NCI-H345 treated with DMSO at 0.1 percent for 48 hours (cell line): Measurements from ENCODE around the gene MTUS2.
"Not testable (repeated sequence)": the region's sequence is repeated elsewhere in the genome, so short reads cannot be mapped to it uniquely, and the experiment has no call there.

Experiments used
- DNase-seq: peaks from one replicate; lab custom pipeline; 2025; ENCODE audit not compliant: unreplicated experiment; lab: John Stamatoyannopoulos, UW

MTUS2 gene

DNA sequence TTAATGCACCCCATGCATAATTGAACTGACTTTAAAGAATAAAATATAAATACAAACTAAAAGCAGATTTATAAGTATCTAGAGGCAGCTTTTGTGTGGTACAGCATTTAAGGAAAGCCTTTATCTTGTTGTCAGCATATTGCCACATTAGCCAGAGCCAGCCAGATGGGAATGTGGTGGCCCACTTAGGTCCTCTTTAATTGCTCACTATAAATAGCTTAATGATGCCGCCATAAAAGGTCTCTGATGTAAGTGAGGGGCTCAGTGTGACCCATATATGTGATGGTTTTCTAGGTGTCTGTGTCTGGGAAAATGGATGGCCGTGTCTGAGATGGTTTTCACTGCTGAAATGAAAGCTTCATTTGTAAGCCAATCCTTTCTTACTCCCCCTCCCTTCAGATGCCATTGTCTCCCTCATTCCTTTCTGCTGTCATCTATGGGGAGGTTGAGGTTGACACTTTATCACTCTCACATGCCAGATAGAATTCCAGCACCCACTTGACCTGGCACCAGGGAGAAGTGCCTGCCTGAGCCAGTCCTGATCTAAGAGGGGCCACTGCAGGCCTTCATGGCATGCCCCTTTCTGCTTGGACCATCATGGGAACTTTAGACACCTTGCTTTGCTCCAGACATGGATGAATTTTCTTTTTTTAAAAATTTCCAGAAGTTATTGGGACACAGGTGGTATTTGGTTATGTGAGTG lies 135.3 kb downstream of the MTUS2 start:
- no peak for DNase-seq

DNA sequence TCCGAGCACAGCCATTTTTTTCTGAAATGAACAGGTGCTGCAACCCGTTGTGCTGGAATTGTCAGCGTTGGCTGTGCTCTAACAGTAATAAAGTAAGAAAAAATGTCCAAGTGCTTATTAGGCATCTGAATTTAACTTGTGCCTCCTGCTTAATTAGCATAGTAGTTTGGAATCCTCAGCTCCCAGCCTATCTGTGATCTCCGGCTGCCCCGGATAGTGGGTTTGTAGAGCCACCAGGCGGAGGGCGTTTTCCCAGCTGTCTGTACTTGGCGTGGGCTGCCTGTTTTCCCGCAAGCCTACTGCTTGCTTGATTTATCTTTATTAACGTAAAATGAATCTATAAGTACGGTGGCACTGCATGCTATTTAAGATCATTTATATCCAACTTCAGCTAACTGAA lies 137.9 kb downstream of the MTUS2 start:
- no peak for DNase-seq

DNA sequence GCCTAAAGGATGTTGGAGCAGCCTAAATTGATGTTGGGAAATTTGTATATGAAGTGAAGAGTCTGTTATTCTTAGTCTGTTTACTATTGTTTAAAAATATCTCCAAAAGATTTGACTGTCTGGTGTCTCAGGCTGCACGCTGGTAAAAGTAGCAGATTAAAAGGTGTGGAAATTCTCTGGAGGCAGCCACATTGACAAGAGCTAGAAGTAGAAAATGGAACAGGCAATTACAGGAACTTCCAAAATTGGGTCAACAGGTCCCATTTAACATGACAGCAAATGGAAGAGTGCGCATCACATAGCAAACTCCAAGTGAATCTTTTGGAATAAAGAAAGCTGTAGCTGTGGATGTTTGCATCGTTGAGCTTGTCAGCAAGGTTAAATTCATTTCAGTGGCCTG lies 138.3 kb downstream of the MTUS2 start:
- DNase-seq, result no peak

DNA sequence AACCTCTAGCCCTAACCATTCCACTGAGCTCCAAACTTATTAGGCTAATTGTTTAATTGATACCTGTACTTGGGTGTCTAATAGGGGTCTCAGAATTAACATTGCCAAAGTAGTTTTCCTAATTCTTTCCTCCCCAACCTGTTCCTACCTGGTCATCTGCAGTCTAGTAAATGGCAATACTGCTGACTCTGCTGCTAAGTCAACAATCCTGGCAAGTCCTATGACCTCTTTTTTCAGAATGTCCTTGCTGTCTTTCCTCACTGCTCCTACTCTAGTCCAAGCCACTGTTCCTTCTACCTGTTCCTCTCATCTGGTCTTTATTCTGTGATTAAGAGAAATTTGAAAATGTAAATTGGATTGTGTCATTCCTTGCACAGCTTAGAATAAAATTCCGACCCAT lies 143.9 kb downstream of the MTUS2 start:
- no peak for DNase-seq

DNA sequence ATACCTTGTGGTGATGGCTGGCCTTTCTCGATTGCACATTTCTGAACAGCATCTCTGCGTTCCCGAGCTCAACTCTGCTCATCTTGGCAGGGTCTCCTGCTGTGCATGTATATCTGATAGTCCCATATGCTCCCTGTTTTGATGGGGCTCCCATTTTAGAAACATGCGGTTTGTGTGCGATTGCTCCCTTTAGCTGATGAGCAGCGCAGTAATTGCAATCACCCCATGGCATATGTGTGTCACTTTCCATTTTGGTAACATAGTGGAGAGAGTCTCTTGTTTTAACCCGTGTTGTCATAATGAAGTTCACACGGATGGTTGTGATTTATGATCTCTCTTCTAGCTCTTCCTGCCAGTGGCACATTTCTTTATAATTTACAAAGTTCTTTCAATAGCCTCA lies 144.7 kb downstream of the MTUS2 start:
- DNase-seq, result no peak

DNA sequence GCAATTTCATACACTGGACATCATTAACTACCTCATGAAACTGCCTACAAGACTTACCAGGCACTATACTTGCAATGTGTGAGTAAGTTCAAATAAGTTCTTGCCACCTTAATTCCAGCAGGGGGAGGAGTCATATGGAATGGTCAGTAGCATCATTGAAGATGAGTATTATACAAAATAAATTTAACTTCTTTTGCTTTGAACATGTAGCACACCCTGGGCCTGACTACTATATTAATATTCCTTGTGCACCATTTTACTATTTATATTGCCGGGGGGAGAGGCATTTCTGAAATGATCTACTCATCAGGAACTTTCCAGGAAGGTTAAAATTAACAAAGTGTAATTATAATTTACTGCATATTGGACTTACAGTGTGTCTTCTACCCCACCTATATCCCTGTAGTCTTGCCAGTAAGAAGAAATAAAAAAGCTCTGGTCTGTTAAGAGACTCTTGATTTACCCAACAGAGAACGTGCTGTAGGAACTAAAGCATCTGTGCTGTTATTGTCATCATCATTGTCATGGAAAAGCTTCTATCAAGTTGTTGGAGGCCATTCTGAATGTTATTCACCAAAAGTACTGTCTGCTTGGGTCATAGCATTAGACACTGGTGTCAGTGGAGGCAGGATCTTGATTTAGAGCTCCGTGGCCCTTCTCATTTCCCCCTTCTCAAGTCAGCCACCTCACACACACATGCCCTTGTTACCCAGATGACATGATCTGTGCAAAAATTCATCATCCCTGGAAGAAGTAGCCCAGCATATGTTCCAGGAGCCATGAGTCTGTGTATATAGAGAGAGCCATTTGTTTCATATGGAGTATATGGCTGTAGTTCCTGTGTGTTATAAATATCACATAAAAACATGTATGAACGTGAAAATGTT lies 147.1 kb downstream of the MTUS2 start:
- DNase-seq, result no peak

DNA sequence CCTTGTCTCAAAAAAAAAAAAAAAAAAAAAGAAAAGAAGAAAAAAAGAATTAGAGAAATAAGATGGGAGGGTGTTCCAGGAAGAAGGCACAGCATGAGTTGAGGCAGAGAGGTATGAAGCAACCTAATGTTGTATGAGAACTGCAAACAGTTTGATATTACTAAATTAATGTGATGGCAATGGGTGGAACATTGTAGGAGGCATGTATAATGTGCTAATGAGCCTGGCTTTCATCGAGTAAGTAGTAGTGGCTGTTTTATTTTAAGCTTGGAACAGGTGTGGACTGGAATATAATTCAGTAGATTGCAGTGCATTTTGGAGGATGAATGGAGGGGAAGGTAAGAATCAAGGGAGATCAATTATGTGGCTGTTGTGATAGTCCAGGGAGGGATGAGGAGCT lies 156.1 kb downstream of the MTUS2 start:
- no peak for DNase-seq

DNA sequence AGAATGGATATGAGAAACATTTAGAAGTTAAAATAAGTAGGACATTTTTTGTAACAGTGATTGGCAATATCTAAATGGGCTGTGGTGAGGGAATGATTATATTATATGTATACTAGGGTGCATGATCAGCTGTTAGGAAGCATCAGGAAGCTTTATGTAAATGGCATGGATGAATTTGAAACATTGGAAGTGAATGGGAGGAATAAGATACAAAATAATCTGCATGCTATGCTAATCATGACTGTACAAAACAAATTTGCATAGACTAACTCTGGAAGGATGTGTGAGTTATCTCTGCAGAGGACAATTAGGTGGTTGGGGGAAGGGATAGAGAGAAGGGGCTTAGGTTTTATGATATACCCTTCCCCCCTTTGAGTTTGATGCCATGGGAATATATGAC lies 156.5 kb downstream of the MTUS2 start:
- DNase-seq, result no peak

DNA sequence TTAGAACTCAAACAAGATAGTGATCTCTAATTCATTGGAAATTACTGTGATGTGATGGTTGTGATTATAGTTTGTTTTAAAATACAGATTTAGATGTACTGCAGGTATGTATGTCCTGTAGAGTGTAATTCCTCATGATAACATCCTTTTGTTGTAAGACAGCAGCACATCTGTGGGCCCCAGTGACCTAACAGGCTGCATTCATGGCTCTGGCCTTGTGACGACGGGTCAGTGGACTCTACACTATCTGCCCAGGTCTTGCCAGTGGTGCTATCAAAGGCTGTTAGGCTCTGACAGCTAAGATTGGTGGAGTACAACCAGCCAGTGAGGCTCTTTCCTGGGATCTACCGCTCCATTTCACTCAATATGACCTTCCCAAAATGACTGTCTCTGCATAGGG lies 158.4 kb downstream of the MTUS2 start:
- DNase-seq, result no peak

DNA sequence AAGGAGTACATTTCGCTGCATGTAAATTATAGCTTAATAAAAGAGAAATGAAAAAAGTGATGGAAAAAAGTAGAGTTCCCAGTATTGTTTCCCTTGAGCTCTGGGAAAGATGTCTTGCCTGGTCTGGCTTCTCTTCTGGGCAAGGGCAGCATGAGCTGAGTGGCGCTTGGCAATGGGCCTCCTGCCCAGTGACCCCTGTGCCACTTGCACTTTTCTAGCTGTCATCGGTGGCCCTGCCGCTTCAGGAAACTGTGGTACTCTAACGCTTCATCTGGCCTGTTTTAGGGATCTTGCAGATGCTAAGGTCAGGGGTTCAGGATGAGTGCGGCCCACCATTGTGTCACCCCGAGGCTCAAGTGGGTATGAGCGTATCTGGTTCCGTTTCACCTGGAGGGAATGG lies 161.4 kb downstream of the MTUS2 start:
- DNase-seq, result no peak

DNA sequence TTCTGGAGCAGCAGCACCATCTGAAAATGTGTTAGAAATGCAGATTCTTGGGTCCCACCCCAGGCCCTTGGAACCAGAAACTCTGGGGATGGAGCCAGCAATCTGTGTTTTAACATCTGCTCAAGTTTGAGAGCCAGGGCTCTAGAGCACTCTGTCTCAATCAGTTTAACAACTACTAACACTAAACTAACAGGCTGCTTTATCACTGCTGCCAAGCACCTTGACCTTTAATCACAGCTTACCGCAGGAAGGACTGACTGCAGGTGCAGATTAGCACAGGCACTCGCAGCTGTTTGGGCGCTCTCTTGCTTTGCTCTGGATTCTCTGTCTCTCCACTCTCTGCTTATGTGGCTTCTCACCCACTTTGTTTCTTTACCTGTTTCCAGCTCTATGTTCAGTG lies 163.5 kb downstream of the MTUS2 start:
- no peak for DNase-seq

DNA sequence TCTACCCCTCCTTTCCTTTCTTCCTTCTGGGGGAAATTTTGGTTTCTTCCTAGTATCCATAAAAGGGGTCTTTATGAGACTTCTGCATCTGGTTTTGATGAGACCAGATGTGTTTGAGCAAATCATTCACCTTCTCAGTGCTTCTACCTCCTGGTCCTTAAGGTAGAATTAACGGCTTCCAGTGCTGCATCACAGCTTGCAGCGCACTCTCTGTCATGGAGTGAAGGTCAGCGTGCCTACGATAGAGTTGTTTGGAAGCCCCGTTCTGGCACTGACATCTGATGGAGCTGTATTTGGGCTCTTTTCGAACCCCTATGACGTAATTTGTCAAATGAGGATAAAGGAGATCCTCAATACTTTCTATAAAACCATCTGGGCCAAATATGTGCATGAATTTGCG lies 164.2 kb downstream of the MTUS2 start:
- DNase-seq, result no peak

DNA sequence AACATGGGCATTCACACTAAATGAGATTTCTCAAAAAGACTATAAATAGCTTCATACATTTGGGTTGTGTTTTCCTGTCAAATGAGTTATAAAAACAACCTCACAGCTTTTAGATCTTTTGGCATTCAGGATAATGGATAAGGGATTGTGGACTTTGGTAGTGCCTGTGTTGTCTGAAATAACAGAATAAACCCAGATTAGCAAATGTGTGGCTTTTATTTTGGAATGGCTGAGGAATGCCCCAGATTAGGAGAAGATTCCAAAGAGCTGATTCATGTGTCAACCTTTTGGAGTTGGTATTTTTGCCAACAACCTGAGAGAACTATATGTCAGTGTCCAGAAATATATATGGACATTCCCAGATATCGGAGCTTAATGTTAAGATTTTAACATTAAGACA lies 164.7 kb downstream of the MTUS2 start:
- DNase-seq, result no peak

DNA sequence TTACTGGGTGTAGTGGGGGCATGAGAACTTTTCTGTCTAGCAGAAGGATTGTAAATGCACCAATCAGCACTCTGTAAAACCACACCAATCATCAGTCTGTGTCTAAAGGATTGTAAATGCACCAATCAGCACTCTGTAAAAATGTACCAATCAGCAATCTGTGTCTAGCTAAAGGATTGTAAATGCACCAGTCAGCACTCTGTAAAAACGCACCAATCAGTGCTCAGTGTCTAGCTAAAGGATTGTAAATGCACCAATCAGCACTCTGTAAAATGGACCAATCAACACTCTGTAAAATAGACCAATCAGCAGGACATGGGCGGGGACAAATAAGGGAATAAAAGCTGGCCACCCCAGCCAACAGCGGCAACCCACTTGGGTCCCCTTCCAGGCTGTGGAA lies 170.2 kb downstream of the MTUS2 start:
- not testable (repeated sequence) for DNase-seq

DNA sequence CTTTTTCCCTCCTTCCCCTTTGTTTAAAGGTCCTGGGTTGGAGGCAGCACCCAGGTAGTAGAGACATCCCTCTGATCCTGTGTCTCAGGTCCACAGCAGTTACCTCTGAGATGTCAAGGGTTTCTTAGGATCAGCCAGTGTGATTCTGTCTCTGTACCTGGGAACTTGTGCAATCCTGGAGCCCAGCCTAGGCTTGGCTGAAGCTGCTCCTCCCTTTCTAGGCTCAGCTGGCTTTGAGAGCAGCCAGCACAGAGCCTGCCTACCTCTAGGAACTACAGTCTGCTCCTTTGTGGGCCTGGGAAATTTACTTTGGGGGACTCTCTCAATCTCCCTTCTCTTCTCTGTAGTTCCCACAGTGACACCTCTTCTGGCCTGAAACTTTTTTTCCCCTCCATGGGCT lies 171.6 kb downstream of the MTUS2 start:
- DNase-seq, result no peak

DNA sequence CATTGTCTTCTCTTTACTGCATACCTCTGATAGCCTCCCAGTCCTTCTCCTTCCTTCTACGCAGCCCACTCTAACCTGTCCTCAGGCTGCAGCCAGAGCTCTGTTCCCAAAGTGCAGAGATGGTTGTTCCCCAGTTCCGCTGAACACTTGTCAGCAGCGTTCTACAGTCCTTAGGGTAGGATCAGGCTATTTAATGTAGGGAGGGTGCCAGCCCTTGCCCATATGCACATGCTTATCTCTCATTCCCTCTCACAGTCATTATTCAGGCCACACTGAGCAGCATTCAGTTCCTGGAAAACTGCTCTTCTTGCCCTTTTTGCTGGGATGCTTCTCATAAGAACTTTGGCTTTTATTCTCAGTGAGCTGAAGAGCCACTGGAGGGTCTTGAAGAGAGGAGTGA lies 180.7 kb downstream of the MTUS2 start:
- DNase-seq, result no peak

DNA sequence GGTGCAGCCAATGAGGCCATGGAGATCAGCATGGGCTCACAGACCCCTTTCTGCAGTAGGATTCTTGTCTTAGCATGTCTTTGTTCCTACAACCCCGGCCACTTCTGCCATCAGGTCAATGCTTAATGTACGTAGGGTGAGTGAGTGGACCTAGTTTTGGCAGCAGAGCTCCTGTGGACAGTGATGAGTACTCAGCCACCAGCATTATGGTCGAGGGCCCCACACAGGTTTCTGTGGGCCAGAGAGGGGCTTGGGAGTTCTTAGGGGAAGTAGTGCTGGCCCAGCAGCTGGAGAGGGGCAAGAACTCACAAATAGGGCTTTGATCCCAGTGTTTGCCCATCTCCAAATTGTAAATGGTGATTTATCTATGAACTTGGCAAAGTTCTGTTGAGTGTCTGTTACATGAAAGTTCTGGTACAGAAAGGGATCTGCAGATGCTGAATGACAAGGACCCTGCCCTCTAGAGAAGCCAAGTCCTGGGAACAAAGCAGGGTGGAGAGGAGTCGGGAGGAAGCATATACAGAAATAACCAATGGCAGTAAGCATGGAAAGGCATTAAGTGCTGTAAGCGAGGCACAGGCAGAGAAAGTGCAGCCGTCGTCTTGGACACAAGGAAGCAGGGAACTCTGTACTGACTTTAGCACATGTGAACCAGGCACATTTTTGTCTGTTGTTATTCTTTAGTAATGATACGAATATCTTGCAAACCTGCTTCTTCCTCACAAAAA lies 185.1 kb downstream of the MTUS2 start:
- no peak for DNase-seq

DNA sequence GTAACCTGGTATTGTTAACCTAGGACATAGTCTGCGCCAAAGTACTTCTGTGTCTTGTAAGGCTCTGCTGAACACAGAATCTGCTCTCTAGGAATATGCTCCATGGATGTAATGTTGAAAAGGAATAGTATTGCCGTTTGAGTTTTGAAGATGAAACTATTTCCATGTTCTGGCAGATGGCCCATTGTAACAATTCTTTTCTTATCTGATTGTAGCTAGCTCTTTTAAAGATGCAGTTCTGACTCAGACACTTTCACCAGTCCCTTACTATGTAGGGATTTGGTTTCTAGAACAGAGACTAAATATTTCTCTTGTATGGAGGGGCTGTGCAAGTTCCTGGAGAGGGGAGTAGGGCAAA lies 185.6 kb downstream of the MTUS2 start:
- DNase-seq, result no peak

DNA sequence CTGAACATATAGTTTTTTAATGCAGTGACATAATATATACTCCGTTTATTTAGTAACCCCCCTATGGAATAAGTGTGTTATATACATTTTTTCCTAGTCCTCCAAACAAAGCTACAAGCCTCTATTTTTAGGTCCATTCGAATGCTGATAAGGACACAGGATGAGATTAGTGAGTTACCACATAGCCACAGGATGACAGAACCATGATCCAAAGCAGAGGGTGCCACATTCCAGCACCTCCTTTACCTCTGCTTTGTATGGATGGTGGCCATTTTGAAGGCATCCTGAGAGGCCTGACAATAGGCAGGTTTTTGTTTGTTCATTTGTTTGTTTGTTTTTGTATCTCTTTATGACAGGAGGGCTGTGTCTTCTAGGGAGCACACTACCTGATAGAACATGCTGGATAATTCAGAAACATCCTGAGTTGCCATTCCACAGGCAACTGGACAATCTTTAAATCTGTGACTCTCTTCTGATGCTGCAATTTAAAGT lies 186.3 kb downstream of the MTUS2 start:
- DNase-seq, result no peak

DNA sequence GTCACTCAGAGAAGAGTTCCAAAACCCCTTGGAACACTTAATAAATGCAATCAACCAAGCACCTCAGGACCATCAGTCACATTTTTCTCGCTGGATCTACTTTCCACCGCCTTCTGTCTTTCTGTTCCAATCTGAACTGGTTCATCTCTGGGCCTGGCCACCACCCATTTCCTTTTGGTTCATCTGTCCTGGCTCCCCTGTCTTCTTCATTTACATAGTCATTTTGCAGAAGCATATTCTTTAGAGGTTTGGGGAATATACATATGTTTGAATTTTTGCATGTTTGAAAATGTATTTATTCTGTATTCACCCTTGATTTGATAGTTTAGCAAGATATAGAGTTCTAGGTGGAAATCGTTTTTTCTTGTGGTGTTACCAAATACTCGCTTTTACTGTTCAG lies 188.2 kb downstream of the MTUS2 start:
- no peak for DNase-seq

DNA sequence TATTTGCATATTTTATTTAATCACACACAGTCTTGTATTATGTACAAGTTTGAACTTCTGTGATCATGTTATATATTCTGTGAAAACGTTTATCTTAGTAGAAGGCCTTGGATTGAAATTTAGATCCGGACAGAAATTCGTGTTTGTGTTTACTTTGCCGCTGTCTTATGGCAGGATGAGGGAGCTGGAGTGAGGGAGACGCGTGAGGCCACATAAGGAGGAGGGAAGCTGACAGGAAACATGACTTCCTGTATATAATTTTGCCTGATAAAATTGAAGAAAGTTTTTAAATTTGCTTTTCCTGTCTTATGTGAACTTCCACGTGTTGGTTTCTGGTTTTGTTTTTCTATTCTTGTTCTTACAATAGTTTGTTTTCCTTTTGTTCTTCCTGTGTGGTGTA lies 200.2 kb downstream of the MTUS2 start:
- no peak for DNase-seq

DNA sequence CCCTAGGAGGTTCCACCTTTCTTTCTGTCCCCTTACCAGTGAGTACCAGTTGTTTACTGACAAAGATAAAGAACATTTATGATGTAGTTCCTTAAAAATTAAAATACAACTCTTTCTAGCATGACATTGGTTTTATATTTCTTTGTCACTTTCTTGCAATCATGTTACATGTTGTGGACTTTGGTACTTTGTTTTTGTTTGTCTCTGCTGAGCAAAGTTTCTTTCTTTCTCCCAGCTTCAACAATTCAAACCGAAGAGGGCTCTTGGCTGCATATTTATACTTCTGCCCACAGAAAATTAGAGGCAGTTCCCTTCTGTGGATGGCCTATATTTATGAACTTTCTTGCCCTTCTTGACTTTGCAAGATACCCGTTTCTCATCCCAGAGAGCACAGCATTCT lies 201.2 kb downstream of the MTUS2 start:
- DNase-seq, result no peak
